ENCODE measurements around the gene CSTPP1.
"Not testable (repeated sequence)": the region's sequence is repeated elsewhere in the genome, so short reads cannot be mapped to it uniquely, and the experiment has no call there.

Gene CSTPP1

DNA sequence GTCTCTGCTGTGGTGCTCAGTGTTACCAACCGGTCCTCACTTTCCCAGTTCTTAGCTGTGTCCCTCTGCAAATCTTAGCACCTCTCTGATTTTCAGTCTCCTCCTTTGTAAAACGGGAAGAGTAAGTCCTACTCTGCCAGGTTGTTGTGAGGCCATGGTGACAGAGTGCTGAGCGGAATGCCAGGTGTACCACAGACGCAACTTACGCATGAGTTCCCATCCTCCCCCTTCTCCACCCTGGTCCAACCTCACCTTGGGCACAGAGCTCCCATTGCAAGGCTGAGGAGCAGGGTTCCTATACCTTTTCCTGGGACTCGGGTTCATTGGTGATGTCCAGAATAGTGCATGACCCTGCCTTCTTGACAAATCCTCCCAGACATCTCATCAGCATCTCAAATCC, 270.9 kb downstream of the CSTPP1 start:
- H3K36me3 ChIP-seq (ENCODE audit: control insufficient read depth, low read length), result no peaks in the 10 kb centered on the region
- H3K79me2 ChIP-seq (ENCODE audit: control insufficient read depth, low read length), result no peaks in the 10 kb centered on the region
- no peaks in the 10 kb centered on the region for H3K9me3 ChIP-seq (ENCODE audit: control insufficient read depth, insufficient read depth, low read length)
- H3K27ac ChIP-seq (ENCODE audit: low read depth, low read length), result no peak overlapping the region
- H3K4me3 ChIP-seq (ENCODE audit: low read length), result no peak overlapping the region
- TF ChIP-seq, protein P1, sequence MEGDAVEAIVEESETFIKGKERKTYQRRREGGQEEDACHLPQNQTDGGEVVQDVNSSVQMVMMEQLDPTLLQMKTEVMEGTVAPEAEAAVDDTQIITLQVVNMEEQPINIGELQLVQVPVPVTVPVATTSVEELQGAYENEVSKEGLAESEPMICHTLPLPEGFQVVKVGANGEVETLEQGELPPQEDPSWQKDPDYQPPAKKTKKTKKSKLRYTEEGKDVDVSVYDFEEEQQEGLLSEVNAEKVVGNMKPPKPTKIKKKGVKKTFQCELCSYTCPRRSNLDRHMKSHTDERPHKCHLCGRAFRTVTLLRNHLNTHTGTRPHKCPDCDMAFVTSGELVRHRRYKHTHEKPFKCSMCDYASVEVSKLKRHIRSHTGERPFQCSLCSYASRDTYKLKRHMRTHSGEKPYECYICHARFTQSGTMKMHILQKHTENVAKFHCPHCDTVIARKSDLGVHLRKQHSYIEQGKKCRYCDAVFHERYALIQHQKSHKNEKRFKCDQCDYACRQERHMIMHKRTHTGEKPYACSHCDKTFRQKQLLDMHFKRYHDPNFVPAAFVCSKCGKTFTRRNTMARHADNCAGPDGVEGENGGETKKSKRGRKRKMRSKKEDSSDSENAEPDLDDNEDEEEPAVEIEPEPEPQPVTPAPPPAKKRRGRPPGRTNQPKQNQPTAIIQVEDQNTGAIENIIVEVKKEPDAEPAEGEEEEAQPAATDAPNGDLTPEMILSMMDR (IDR thresholded peaks at IDR 0.05; ENCODE audit: low read depth, low read length, poor library complexity, severe bottlenecking), result no peak
- TF ChIP-seq EZH2phosphoT487 (IDR thresholded peaks at IDR 0.05; ENCODE audit: borderline replicate concordance, low read length), result no peak
- no peaks in the 10 kb centered on the region for H4K20me1 ChIP-seq (ENCODE audit: control insufficient read depth, insufficient read depth, low read depth, low read length)
- H3K4me2 ChIP-seq (ENCODE audit: low read length), result no peak overlapping the region
- H3K27me3 ChIP-seq (ENCODE audit: control insufficient read depth, low read length), result peaks cover 2% of the 10 kb centered on the region; the same call in 1 of the 2 replicates
- H3K4me1 ChIP-seq (ENCODE audit: control insufficient read depth, low read length), result no peaks in the 10 kb centered on the region
- no peaks in the 10 kb centered on the region for H3K9me2 ChIP-seq (replicated peaks; ENCODE audit: control insufficient read depth, low read length)
- H3F3A ChIP-seq (ENCODE audit: control insufficient read depth, insufficient read depth), result no peaks in the 10 kb centered on the region

DNA sequence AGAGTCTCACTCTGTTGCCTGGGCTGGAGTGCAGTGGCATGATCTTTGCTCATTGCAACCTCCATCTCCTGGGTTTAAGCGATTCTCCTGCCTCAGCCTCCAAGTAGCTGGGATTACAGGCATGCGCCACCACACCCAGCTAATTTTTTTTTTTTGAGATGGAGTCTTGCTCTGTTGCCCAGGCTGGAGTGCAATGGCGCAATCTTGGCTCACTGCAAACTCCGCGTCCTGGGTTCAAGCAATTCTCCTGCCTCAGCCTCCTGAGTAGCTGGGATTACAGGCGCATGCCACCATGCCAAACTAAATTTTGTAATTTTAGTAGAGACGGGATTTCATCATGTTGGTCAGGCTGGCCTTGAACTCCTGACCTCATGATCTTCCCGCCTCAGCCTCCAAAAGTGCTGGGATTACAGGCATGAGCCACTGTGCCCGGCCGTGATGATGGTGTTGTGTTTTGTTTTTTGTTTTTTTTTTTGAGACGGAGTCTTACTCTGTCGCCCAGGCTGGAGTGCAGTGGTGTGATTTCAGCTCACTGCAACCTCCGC, 271.5 kb downstream of the CSTPP1 start:
- H3F3A ChIP-seq (ENCODE audit: control insufficient read depth, insufficient read depth); H3K27ac ChIP-seq (ENCODE audit: low read depth, low read length); H3K4me3 ChIP-seq (ENCODE audit: low read length); H3K36me3 ChIP-seq (ENCODE audit: control insufficient read depth, low read length); H3K9me2 ChIP-seq (replicated peaks; ENCODE audit: control insufficient read depth, low read length); H3K4me2 ChIP-seq (ENCODE audit: low read length); H3K27me3 ChIP-seq (ENCODE audit: control insufficient read depth, low read length); H3K79me2 ChIP-seq (ENCODE audit: control insufficient read depth, low read length); H3K4me1 ChIP-seq (ENCODE audit: control insufficient read depth, low read length); H4K20me1 ChIP-seq (ENCODE audit: control insufficient read depth, insufficient read depth, low read depth, low read length); H3K9me3 ChIP-seq (ENCODE audit: control insufficient read depth, insufficient read depth, low read length): not testable (repeated sequence)

DNA sequence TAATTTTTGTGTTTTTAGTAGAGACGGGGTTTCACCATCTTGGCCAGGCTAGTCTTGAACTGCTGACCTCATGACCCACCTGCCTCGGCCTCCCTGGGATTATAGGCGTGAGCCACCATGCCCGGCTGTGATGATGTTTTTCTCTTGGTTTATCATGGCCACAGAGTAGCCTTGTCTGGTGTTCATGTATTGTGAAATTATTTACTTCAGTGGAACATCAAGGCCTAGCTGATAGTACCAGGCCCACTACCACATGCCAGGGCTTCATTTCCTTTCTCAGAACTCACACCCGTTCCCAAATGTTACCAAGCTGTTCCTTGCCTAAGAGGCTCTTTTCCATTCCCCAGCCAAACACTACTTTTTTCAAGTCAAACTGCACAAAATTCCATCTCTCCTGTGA, 272.1 kb downstream of the CSTPP1 start:
- H3K9me2 ChIP-seq (replicated peaks; ENCODE audit: control insufficient read depth, low read length), result no peaks in the 10 kb centered on the region
- TF ChIP-seq, protein P1 (IDR thresholded peaks at IDR 0.05; ENCODE audit: low read depth, low read length, poor library complexity, severe bottlenecking), result no peak
- TF ChIP-seq EZH2phosphoT487 (IDR thresholded peaks at IDR 0.05; ENCODE audit: borderline replicate concordance, low read length), result no peak
- H3K9me3 ChIP-seq (ENCODE audit: control insufficient read depth, insufficient read depth, low read length), result no peaks in the 10 kb centered on the region
- H3K79me2 ChIP-seq (ENCODE audit: control insufficient read depth, low read length), result no peaks in the 10 kb centered on the region
- H4K20me1 ChIP-seq (ENCODE audit: control insufficient read depth, insufficient read depth, low read depth, low read length), result no peaks in the 10 kb centered on the region
- H3K27me3 ChIP-seq (ENCODE audit: control insufficient read depth, low read length), result peaks cover 2% of the 10 kb centered on the region; the same call in 1 of the 2 replicates
- H3K4me1 ChIP-seq (ENCODE audit: control insufficient read depth, low read length), result no peaks in the 10 kb centered on the region; the same call in 1 of the 2 replicates
- no peak overlapping the region for H3K4me2 ChIP-seq (ENCODE audit: low read length)
- H3F3A ChIP-seq (ENCODE audit: control insufficient read depth, insufficient read depth), result no peaks in the 10 kb centered on the region
- no peaks in the 10 kb centered on the region for H3K36me3 ChIP-seq (ENCODE audit: control insufficient read depth, low read length)
- H3K27ac ChIP-seq (ENCODE audit: low read depth, low read length), result no peak overlapping the region
- no peak overlapping the region for H3K4me3 ChIP-seq (ENCODE audit: low read length)

Measured in DOHH2 (cell line).